IMR-90 (cell line): Measurements from ENCODE around the gene CLDN2.

Experiments
- CTCF ChIP-seq: conservative IDR thresholded peaks from 2 replicates; pipeline ENCODE4 v1.5.1; 2012; ENCODE audit warnings: mild to moderate bottlenecking, low read depth, low read length, improper control_type of control experiment
- FOS ChIP-seq: fragments of 150-350 bp; IDR thresholded peaks from 2 replicates; pipeline ENCODE4 v1.6.1; 2016; ENCODE audit warnings: low read depth, low read length

- no peak for TF ChIP-seq CTCF
- no peak for TF ChIP-seq FOS
Measured at GRCh38 chrX:106899276-106899675, 20.9 kb upstream of the CLDN2 start.
